ENCODE measurements around the gene CCDC144A.
"Not testable (repeated sequence)": the region's sequence is repeated elsewhere in the genome, so short reads cannot be mapped to it uniquely, and the experiment has no call there.

Gene CCDC144A

GRCh38 chr17:16751224-16751923, 61.3 kb downstream of the CCDC144A start:
- not testable (repeated sequence) for DNase-seq (ENCODE audit: low read depth in 3 of 3)

- not testable (repeated sequence) for DNase-seq (ENCODE audit: low read depth in 3 of 3)
Measured at GRCh38 chr17:16751924-16752287, 61.9 kb downstream of the CCDC144A start.

- not testable (repeated sequence) for DNase-seq (ENCODE audit: low read depth in 3 of 3)
Measured at GRCh38 chr17:16757520-16757919, 67.5 kb downstream of the CCDC144A start.

GRCh38 chr17:16758177-16758576, 68.1 kb downstream of the CCDC144A start:
- not testable (repeated sequence) for DNase-seq (ENCODE audit: low read depth in 3 of 3)

- not testable (repeated sequence) for DNase-seq (ENCODE audit: low read depth in 3 of 3)
Measured at GRCh38 chr17:16768290-16769175, 78.5 kb downstream of the CCDC144A start.

- DNase-seq (ENCODE audit: low read depth in 3 of 3) = not testable (repeated sequence)
Measured at GRCh38 chr17:16772394-16773145, 82.5 kb downstream of the CCDC144A start.

GRCh38 chr17:16773146-16773522, 83.1 kb downstream of the CCDC144A start:
- DNase-seq (ENCODE audit: low read depth in 3 of 3) = not testable (repeated sequence)

GRCh38 chr17:16787851-16788250, 97.8 kb downstream of the CCDC144A start:
- not testable (repeated sequence) for DNase-seq (ENCODE audit: low read depth in 3 of 3)

GRCh38 chr17:16788889-16789536, 99.0 kb downstream of the CCDC144A start:
- not testable (repeated sequence) for DNase-seq (ENCODE audit: low read depth in 3 of 3)

GRCh38 chr17:16789622-16790021, 99.6 kb downstream of the CCDC144A start:
- DNase-seq (ENCODE audit: low read depth in 3 of 3) = not testable (repeated sequence)

- DNase-seq (ENCODE audit: low read depth in 3 of 3) = not testable (repeated sequence)
Measured at GRCh38 chr17:16790313-16790871, 100.4 kb downstream of the CCDC144A start.

- not testable (repeated sequence) for DNase-seq (ENCODE audit: low read depth in 3 of 3)
Measured at GRCh38 chr17:16794215-16794614, 104.2 kb downstream of the CCDC144A start.

- not testable (repeated sequence) for DNase-seq (ENCODE audit: low read depth in 3 of 3)
Measured at GRCh38 chr17:16795894-16796293, 105.9 kb downstream of the CCDC144A start.

- DNase-seq (ENCODE audit: low read depth in 3 of 3) = not testable (repeated sequence)
Measured at GRCh38 chr17:16804851-16805250, 114.8 kb downstream of the CCDC144A start.

- DNase-seq (ENCODE audit: low read depth in 3 of 3) = not testable (repeated sequence)
Measured at GRCh38 chr17:16806599-16806998, 116.6 kb downstream of the CCDC144A start.

- not testable (repeated sequence) for DNase-seq (ENCODE audit: low read depth in 3 of 3)
Measured at GRCh38 chr17:16807620-16808019, 117.6 kb downstream of the CCDC144A start.

- DNase-seq (ENCODE audit: low read depth in 3 of 3) = not testable (repeated sequence)
Measured at GRCh38 chr17:16810236-16810635, 120.2 kb downstream of the CCDC144A start.

- DNase-seq (ENCODE audit: low read depth in 3 of 3) = not testable (repeated sequence)
Measured at GRCh38 chr17:16812126-16812525, 122.1 kb downstream of the CCDC144A start.

- no peak for DNase-seq (ENCODE audit: low read depth in 3 of 3)
Measured at GRCh38 chr17:16814439-16814838, 124.4 kb downstream of the CCDC144A start.

- no peak for DNase-seq (ENCODE audit: low read depth in 3 of 3)
Measured at GRCh38 chr17:16817201-16817600, 127.2 kb downstream of the CCDC144A start.

GRCh38 chr17:16817940-16818339, 127.9 kb downstream of the CCDC144A start:
- not testable (repeated sequence) for DNase-seq (ENCODE audit: low read depth in 3 of 3)

Measured in stimulated activated CD4-positive, alpha-beta T cell treated with anti-CD3 and anti-CD28 coated beads, TNF-alpha, amount 100 ng/mL, for 4 hours (primary cell).